ENCODE data around the gene EDA. TPM values are rescaled to one million over a fixed set of nuclear protein-coding genes. Genes with fewer than 3 reads are reported as not detected.

EDA gene
- 0.09 and 1.4 TPM in 2 replicates for total RNA-seq (ENCODE audit: low replicate concordance)

DNA sequence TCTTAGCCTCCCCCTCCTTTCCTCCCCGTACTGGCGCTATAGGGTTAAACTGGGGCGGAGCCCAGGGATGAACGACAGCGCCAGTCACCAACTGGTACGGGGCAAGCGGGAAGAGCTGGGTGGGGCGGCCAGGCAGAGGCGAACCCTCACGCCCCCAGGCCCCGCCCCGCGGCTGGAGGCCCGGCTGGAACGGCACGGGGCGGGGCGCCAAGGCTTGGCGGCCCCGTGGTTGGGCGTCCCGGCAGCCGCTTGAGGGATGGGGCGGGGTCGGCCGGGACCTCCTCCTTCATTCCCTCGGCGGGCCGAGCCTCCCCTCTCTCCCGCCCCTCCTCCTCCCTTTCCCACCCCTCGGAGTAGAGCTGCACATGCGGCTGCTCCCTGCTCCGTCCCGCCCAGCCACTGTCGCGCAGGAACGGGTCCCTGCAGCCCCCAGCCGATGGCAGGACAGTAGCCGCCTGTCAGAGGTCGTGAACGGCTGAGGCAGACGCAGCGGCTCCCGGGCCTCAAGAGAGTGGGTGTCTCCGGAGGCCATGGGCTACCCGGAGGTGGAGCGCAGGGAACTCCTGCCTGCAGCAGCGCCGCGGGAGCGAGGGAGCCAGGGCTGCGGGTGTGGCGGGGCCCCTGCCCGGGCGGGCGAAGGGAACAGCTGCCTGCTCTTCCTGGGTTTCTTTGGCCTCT is at the start of gene EDA:
Gene EDA, plus strand, starts transcription at position 335 of the 678 bp plus-strand sequence.
- TF ChIP-seq, protein P1, sequence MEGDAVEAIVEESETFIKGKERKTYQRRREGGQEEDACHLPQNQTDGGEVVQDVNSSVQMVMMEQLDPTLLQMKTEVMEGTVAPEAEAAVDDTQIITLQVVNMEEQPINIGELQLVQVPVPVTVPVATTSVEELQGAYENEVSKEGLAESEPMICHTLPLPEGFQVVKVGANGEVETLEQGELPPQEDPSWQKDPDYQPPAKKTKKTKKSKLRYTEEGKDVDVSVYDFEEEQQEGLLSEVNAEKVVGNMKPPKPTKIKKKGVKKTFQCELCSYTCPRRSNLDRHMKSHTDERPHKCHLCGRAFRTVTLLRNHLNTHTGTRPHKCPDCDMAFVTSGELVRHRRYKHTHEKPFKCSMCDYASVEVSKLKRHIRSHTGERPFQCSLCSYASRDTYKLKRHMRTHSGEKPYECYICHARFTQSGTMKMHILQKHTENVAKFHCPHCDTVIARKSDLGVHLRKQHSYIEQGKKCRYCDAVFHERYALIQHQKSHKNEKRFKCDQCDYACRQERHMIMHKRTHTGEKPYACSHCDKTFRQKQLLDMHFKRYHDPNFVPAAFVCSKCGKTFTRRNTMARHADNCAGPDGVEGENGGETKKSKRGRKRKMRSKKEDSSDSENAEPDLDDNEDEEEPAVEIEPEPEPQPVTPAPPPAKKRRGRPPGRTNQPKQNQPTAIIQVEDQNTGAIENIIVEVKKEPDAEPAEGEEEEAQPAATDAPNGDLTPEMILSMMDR (IDR thresholded peaks at IDR 0.05; ENCODE audit: insufficient read depth, low read length), result no peak
- H3K4me3 ChIP-seq (ENCODE audit: low read depth, low read length), result peak within 1 kb of the TSS; percentile 53
- DNase-seq (ENCODE audit: low read depth), result peak; percentile 28

DNA sequence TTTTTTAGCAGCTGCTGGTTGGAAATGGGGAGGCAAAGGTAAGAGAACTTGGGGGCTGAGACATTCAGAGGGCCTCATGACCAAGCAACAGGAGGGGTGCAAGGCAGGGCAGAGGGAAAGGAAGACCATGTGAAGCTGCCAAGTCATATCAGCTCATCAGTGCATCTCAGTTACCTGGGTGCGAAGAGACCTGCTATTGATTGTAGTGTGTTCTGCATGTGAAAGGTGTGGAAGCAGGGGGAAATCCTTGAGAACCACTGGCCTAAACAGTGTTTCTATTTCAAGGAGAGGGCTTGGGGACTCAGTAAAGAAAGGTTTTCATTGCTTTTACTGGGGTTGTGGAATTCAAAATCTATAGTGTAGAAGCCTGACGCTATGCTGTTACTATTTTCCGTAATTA is 47.1 kb upstream of the EDA start:
- no peak for DNase-seq (ENCODE audit: low read depth)
- H3K4me3 ChIP-seq (ENCODE audit: low read depth, low read length), result no peak overlapping the region
- TF ChIP-seq, protein P1 (IDR thresholded peaks at IDR 0.05; ENCODE audit: insufficient read depth, low read length), result no peak

DNA sequence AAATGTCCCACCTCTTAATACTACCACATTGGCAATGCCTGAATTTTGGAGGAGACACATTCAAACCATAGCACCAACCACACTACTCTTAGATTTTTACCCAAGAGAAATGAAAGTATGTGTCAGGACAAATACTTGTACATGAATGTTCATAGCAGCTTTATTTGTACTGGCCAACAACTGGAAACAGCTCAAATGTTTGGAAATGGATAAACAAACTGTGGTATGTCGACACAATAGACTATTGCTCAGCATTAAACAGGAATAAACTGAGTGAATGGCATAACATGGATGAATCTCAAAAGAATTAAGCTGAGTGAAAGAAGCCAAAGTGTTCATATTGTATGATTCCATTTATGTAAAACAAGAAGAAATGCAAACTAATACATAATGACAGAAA is 18.5 kb upstream of the EDA start:
- no peak for DNase-seq (ENCODE audit: low read depth)
- TF ChIP-seq, protein P1 (IDR thresholded peaks at IDR 0.05; ENCODE audit: insufficient read depth, low read length), result no peak
- H3K4me3 ChIP-seq (ENCODE audit: low read depth, low read length), result no peak overlapping the region

DNA sequence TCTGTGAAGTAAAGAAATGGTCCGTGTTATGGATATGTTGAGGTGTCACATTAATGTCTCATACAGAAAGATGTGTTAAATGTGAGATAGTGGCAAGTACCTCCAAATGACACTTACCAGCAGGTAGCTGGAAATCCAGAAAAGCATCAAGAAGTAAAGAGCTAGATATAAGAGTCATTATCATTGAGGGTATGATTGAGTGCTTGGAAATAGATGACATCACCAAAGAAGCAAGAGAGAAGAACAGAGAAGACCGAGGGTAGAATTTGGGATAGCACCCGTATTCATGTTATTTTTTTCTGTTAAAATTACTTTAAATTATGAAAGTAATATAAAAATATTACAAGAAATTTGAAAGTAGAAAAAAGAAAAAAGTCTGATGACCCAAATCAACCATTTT is 15.7 kb upstream of the EDA start:
- TF ChIP-seq, protein P1 (IDR thresholded peaks at IDR 0.05; ENCODE audit: insufficient read depth, low read length), result no peak
- DNase-seq (ENCODE audit: low read depth), result no peak
- H3K4me3 ChIP-seq (ENCODE audit: low read depth, low read length), result no peak overlapping the region

DNA sequence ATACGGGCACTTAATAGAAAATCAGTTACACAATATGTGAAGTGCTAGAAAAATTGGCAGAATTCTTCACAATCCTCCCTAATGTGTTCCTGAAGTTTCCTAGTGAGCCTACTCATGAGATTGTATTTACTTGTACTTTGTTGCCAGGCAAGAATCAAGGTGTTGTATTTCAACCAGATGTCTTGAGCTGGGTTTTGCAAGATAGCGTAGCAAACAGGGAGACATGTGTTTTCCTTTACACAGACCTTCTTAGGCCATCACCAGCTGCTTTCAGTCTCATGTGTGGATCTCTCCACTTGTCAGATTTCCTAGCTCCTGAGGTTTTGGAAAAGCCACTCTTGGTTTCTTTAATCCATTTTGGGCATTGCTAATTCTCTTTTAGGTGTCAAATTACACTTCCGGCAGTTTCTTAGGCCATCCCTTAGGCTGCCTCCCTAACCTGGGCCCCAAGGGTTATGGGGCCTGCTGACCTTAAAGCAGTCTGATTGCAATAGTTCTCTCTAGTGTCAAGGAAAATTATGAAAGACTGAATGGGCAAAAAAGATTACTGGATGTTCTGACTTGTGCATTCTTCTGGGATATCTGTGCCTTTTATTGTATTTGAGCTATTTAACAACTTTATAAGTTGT is 12.2 kb upstream of the EDA start:
- DNase-seq (ENCODE audit: low read depth), result no peak
- TF ChIP-seq, protein P1 (IDR thresholded peaks at IDR 0.05; ENCODE audit: insufficient read depth, low read length), result no peak
- H3K4me3 ChIP-seq (ENCODE audit: low read depth, low read length), result no peak overlapping the region

DNA sequence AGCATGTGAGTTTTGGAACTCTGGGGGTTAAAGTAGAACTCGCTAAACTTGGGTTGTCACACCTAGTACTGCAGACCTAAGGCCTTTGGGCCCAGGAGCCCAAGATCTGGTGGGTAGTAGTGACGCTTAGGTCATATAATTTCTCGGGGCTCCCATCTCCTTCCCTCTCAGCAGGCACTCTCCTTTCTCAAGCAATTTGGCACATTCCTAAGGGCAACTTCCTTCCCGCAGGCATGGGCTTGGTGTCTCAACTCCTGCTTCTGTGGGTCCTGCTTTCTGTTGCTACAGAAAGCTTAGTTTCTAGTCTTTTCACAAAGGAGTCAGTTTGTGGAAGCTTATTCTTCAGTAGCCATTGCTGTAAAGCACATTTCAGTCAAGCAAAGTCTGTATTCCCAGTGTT is 10.4 kb upstream of the EDA start:
- no peak for DNase-seq (ENCODE audit: low read depth)
- TF ChIP-seq, protein P1 (IDR thresholded peaks at IDR 0.05; ENCODE audit: insufficient read depth, low read length), result no peak
- no peak overlapping the region for H3K4me3 ChIP-seq (ENCODE audit: low read depth, low read length)
